CD4-positive, alpha-beta T cell treated with Interleukin-6 for 4 hours (primary cell): Measurements from ENCODE around the gene ANKRD12.
"Not testable (repeated sequence)": the region's sequence is repeated elsewhere in the genome, so short reads cannot be mapped to it uniquely, and the experiment has no call there.

Experiments used
- DNase-seq: peaks from one replicate; pipeline ENCODE4 v3.0.0-alpha.2; 2020; ENCODE audit warnings: mixed read lengths

ANKRD12 gene

DNA sequence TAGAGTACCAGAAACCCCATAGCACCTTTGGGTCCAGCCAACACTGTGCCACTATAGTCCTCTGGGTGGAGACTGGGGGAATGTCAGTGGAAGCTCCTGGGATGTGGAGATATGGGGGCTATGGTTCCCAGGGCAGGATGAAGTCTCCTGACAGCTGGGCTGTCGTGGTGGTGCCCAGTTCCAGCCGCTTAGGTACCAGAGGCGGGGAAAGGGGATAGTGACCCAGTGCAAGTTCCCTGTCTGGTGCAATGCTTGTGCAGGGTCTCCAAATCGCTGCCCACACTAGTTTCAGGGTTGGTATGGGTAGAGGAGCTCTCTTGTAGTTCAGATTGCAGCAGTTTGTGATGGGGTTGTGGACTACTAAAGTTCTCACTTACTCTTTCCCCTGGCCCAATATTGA lies 97.9 kb downstream of the ANKRD12 start:
- DNase-seq = no peak

DNA sequence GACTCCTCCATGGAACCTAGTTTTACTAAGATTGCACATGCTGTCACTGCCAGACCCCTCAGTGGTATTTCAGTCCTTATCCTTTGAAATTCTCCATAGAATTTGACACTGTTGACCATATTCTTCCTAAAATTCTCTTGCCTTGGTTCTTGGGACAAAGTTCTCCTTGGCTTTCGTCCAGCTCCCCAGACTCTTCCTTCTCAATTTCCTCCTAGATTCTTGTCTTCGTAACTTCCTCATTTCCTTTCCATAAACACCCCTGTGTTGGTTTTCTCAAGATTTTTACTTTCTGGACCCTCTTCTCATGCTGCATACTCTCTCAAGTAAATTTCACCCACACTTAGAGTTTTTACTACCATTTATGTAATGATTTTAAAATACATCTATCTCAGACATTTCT lies 101.4 kb downstream of the ANKRD12 start:
- DNase-seq = no peak

DNA sequence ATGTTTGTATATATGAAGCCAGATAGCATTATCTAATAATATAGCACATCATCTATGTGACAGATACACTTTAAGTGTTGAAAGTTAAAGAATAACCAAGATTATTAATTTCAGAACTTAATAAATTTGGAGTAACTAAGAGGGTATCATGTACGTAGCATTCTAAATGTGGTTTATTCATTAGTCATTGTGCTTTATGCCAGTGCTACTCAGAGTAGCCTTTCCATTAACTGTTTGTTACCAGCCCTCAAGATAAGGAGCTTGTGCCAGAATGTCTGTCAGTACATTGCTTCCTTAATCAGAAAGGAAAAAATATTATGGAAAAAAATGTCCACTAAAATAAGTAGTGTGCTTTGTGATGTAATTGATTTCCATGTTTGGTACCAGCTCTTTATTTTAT lies 103.1 kb downstream of the ANKRD12 start:
- no peak for DNase-seq

DNA sequence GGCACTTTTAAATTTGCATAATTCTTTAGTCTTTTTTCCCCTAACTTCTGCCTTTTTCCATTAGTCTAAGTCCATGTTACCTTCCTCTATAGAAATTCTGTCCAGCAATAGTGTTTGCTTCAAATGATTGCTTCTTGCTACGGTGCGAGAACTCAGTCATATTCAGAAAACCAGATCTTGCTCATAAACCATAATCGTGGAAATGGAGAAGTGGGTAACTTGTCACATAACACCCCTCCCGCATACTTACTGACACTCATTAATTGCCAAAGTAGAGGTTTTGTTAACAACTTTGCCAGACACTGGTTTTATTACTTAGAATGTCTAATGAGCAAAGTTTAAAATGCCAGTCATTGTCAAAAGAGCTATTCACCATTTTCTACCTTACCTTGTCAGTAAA lies 103.7 kb downstream of the ANKRD12 start:
- DNase-seq = no peak

DNA sequence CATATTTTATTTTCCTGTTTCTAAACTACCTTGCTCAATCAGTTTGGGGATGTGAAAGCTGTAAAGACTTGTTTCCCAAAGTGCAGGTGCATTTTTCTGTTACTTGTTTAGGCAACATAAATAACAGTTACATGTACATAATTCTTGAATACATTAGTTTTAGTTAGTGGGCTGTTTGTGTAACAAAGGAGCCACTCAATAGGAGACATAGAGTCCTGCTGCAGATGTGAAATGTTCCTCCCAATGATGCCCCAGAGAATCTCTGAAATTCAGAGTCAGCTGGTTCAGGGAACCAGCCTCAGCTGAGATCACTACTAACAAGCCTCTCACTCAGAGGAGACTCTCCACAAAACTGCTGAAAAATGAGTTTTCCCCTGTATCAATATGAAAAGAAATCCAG lies 106.4 kb downstream of the ANKRD12 start:
- DNase-seq = no peak

DNA sequence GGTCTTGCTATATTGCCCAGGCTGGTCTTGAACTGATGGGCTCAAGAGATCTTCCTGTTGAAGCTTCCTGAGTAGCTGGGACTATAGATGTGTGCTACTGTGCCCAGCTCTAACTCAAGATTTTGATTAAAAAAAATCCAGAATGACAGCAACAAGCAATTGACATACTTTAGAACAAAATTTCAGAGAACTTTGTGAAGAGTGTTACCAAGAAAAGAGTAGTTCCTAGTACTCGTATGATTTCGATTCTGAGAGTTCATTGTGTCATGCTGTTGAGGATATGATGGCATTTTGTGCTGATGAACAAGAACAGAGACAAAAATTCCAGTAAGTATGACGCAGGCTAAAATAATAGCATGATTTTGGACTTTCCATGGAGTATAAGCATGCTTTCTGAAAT lies 107.8 kb downstream of the ANKRD12 start:
- DNase-seq = no peak

DNA sequence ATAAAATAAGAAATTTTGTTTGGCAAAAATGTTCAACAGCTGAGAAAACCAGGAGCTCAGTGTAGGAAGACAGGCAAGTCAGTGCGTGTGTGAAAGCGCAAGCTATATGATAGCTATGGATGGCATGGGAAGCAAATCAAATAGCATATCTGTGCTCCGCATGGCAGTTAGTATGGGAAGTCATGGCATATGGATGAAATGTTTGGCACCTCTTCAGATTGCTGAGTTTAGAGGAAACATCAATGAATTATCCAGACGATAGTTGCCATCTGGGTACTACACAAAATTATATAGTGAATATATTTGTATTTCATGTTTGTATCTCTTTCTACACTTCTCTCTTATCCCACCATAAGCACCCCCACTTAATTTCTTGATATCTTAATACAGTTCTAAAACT lies 112.1 kb downstream of the ANKRD12 start:
- DNase-seq = no peak

DNA sequence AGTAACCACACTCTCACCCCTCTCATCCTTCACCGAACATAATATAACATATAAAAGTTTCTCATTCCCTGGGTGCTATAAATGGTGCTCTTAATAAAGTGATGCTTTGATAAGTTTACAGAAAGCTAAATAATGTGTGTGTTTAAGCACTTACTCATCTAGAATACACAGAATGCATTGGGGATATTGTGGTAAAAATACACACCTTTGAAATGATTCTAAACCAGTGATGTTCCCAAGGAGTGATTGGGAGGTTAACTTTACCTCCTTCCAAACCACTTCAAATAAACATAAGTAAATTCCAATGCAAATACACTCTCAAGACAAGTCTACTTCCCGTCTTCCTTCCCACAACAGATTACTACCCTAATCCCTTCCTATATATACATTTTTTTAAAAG lies 112.7 kb downstream of the ANKRD12 start:
- DNase-seq = no peak

DNA sequence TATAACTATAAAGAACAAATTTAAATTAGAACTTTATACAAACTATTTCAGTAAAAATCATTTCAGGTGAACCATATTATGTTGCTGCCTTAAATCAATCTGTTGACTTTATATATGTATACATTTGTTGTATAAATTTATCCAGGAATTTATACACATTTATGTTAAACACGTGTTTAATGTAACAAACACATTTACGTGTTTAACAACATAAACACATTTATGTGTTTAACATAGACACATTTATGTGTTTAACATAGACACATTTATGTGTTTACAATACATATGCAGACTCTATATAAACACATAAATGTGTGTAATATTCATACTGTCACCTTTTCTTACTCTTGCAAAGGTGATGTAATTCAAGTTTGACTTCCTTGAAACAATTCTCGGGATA lies 122.6 kb downstream of the ANKRD12 start:
- no peak for DNase-seq

DNA sequence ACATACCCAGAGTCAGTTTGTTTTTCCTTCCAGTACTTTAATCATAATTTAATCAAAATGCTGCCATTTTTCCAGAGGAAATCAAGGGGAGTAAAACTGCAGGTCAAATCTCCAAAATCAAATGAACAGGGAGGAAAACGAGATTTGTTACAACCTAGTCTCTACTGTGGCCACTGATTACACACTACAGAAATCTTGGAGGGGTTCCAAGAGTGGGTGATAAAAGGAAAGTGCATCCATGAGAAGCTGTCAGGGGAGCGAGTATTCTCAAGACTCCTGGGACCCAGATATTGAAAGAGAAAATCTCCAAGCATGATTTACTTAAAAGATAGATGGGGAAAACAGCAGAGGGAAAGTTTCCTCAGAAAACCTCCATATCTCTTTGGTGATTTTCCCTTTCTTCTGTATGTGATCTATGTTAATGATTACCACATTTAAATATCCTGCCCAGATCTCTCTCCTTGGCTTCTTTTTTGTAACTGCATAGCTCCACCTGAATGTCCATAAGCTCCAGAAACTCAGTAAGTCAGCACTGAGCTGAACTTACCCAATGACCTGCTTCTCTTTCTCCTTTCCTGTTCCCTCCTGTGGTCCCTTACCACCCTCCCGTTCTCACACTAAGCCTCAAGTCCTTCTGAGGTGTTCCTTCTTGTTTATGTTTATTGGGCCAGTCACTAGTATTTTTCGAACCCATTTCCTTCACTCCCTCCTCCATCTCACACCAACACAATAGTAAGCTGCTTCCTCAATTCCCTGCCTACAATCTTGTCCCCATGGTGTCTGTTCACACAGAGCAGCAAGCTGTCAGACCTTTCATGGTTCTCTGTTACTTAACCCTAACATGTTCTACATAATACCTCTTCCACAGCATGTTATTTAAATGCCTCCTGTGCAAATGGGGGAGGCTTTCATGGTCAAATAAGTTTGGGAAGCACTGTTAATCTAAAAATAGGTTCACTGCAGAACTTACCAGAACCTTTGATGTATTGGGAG lies 124.1 kb downstream of the ANKRD12 start:
- no peak for DNase-seq

DNA sequence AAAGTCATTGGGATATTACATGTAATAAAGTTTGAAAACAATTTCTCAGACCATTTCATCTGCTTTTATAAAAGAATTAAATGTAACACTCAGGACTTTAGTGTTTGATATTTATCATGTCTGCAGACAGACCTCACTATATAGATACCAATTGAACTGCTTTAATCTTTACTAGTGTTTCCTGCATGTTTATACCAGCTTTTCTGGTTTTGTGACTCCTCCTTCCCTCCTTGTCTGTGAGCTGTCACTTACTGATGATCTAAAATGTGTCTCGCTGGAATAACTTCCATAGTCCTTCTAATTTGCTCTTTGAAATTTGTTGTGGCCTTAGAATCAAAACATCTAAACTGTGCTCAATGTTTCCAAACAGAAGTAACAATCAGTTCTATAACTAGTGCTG lies 126.7 kb downstream of the ANKRD12 start:
- no peak for DNase-seq

DNA sequence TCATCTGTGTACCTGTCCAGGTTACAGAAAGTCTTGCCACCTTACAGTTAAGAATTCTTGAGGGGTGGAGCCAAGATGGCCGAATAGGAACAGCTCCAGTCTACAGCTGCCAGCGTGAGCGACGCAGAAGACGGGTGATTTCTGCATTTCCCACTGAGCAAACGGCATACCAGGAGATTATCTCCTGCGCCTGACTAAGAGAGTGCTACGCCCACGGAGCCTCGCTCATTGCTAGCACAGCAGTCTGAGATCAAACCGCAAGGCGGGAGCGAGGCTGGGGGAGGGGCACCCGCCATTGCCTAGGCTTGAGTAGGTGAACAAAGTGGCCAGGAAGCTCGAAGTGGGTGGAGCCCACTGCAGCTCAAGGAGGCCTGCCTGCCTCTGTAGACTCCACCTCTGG lies 128.2 kb downstream of the ANKRD12 start:
- not testable (repeated sequence) for DNase-seq

DNA sequence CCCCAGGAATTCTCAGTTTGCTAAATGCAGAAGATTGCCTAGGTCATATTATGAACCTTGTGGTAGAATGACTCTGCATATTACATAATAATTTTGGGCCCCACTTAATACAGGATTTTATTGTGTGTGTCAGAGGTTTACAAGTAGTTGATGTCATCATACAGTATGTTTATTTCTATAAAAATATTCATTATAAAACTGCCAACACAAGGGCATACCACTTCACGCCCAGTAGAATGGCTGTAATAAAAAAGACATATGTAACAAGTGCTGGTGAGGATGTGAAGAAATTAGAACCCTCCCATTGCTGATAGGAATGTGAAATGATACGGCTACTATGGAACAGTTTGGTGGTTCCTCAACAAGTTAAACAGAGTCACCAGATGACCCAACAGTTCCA lies 136.6 kb downstream of the ANKRD12 start:
- no peak for DNase-seq

DNA sequence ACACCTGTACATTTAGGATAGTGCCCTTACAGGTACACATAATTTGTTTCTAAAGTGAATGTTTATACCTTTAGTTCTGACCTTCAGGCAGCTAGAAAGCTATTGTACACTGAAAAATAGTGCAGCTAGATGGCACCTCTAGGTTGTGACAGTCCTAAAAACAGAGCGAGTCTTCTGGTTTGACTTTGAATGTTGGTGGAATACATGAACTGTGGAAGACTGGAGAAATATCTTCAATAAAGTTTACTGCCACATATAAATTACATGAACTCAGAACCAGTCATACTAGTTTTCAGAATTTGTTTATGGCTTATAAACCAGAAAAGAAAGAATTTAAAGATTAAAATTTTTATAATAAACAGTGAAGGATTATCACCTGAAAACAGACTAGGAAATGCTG lies 139.3 kb downstream of the ANKRD12 start:
- no peak for DNase-seq

DNA sequence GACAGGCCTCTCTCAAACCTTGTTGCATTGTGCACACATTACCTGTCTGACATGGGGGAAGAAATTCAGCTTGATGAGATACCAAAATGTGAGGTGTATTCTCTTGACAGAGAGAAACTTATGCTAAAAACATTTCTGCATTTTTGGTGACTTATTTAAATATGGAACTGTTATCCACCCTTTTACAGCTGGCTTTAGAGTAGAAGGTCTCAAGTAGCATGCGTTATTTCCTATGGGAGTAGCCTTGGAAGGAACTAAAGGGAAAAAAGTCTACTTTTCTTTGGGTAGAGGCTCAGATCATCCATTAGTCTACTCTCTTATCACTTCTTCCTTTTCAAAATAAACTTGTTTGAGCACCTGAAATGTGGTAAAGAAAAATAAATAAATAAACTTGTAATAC lies 141.4 kb downstream of the ANKRD12 start:
- no peak for DNase-seq

DNA sequence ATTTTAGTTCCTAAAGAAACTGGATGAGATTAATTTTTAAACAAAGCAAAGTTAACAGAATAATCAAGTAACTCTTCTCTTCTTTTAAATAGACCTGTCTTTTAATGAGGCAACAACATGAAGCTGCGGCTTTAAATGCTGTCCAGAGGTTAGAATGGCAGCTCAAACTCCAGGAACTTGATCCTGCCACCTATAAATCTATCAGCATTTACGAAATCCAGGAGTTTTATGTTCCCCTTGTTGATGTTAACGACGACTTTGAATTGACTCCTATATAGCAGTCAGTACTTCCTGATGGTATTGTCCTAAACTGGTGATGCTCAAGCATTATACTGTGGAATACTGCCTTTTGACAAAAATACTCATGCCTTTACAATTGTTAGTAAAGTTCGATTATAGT lies 144.3 kb downstream of the ANKRD12 start:
- DNase-seq = no peak

DNA sequence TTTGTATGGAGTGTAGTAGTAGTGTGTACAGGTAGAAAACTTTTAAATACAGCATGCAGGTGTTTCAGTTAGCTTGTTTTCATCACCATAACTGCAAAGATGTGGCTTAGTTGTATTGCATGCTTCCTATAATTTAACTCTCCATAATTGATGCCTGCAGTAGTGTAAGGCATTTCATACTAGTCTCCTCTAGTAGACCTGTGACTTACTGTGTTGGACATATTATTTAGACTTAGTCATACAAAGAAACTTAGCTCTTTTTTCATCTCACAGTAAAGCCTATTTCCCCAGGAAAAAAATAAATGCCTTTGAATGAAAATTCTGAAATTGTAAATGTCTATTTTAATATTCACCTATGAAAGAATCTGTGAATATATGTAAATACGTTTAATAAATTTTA lies 145.2 kb downstream of the ANKRD12 start:
- no peak for DNase-seq

DNA sequence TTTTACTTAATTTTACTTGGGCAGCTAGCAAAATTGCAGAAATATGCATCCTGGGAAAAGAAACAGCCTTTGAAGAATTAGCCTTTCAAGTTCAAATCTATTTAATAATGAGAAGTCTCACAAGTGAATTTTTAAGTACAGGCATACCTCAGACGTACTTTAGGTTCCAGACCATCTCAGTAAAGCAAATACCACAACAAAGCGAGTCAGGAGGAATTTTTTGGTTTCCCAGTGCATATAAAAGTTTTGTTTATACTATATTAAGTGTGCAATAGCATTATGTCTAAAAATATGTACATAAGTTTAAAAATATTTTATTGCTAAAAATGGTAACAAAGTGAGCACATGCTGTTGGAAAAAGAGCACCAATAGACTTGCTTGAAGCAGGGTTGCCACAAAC lies 147.2 kb downstream of the ANKRD12 start:
- DNase-seq = no peak

DNA sequence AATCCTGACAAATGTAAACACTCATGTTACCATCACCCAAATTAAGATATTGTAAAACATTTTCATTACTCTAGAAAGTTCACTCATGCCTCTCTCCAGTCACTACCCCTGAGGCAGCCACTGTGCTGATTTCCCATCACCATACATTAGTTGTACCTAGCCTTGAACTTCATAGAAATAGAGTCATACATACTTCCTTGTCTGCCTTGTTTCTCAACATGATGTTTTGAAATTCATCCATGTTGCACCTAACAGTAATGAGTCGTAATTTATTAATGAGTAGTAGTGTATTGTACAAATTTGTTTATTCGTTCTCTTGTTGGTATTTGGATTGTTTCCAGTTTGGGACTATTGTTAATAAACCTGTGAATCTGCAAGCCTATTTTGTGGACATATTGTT lies 149.0 kb downstream of the ANKRD12 start:
- DNase-seq = no peak

DNA sequence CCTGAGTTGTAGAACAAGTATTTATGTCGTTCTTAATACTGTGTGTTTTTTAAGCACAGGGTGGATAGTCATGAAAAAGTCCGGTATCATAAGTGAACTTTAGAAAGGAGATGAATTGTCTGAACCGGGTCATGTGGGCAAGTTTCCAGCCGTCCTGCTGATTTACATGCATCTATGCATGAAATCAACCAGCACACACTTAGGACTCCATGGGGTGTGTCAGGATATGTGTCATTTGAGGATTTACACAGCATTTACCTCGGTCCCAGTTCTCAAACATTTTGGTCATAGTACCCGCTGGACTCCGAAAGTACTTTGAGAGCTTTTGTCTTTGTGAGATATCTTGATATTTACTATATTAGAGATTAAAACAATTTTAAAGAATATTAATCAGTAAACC lies 150.5 kb downstream of the ANKRD12 start:
- no peak for DNase-seq

DNA sequence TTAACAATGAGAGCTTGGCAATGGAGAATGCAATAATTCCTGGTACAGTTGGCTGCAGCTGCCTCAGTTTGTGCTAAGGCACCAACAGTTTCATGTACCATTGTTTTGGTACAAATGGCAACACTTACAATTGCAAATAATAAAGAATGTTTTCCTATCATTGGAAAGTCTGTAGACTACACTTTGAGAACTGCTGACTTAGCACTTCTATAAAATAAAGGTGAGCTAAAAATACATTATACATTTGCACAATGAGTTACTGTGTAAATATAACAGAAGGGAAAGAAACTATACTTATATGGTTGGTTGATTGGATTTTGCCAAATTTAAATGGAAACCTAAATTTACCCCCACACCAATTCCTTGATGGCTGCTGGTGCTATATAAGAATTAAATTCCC lies 153.1 kb downstream of the ANKRD12 start:
- DNase-seq = no peak

DNA sequence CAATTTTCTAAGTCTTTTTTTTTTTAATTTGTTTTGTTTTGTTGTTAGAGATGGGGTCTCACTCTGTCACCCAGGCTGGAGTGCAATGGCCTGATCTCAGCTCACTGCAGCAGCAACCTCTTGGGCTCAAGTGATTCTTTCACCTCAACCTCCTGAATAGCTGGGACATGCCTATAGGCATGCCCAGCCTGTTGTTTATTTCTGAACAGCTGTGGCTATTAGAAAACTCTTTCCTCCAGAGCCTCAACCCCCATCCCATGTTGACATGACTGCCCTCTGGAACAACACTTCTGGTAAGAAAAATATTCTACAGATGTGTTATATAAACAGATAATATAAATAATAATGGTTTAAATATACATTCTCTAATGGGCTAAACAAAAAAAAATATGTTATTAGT lies 153.6 kb downstream of the ANKRD12 start:
- no peak for DNase-seq

DNA sequence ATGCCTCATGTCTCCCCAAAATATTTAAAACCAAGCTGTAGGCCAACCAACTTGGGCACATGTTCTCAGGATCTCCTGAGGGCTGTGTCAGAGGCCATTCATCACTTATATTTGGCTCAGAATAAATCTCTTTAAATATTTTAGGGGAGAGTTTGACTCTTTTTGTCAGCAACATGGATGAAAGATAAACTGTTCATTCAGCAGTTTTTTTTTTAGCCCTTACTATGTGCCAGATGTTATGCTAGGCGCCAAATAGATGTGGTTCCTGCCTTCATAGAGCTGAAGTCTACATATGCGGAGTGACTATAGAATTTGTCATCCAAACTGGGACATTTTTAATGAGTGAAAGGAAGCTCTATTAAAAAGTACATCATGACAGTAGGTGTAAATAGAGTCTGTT lies 155.5 kb downstream of the ANKRD12 start:
- no peak for DNase-seq

DNA sequence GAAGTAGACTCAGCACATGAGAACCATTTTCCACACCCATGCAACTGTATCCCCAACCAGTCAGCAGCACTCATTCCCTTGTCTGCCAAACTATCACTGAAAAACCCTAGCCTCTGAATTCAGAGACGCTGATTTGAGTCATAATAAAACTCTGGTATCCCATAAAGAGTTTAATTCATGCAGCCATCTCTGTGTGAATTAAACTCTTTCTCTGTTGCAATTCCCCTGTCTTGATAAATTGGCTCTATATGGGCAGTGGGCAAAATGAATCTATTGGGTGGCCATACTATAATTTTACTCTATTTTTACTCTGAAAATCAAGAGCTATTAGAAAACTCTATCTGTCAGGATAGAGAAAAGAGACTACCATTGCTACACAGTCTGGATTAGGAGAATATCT lies 157.4 kb downstream of the ANKRD12 start:
- no peak for DNase-seq
